GM12801 (cell line): ENCODE measurements around the gene SGCD.

Experiments
- CTCF ChIP-seq: IDR thresholded peaks from one replicate; pipeline ENCODE4 v1.5.1; 2011; ENCODE audit warnings: control low read depth; ENCODE audit not compliant: insufficient read length; ENCODE audit errors: extremely low read depth

The SGCD gene

GRCh38 chr5:156540491-156540890, 213.5 kb downstream of the SGCD start:
- TF ChIP-seq CTCF, result no peak

DNA sequence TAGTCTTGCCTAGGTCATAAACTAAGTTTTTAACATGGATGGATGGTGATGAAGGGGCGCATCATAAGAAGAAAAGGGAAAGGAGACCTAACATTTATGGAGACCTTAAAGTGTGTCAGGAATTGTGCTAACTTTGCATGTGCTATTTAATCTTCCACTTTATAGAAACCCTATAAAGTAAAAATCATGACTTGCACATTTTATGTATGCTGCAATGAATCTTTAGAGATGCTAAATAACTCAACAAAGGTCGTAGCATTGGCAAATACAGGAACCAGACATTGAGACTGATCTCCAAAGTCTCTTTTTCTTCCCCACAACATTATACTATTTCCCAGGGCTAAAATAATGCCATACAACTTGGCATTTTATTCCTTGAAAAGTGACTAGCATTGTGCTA, 214.6 kb downstream of the SGCD start:
- no peak for TF ChIP-seq CTCF

- no peak for TF ChIP-seq CTCF
Observed at GRCh38 chr5:156543348-156544145, 216.6 kb downstream of the SGCD start.

- TF ChIP-seq CTCF, result no peak
Observed at GRCh38 chr5:156552855-156553358, 225.9 kb downstream of the SGCD start.

DNA sequence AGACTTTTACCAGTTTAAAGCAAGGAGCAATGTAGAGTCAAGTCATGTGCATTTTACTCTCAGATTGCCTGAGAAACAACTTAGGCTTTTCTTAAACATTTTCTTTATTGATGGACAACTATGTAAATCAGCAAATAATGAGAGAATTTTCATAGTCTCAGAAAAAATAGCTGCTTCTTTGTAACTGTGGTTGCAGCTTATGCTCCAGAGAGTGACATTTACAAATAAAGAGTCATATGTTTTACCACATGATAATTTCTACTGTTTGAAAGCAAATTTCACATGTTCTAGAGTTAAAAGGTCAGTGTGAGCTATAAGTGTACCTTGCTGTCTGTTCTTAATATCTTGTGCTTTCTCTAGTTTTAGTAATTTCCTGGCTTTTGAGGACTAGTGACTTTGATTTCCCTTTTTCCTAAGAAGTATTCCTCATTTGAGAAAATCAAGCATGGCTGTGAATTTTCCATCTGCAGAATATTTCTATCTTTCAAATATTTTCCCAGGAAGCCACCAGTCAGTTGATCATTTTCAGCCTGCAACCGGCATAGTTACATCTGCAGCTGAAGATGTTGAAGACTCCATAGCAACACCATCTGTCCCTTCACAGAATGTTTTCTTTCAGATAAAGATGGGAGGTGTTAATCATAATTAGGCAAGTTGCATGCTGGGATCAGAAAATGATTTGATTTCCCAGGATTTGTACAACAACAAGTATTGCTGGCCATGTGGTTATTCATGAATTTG, 229.9 kb downstream of the SGCD start:
- TF ChIP-seq CTCF, result no peak

- no peak for TF ChIP-seq CTCF
Observed at GRCh38 chr5:156560002-156560401, 233.0 kb downstream of the SGCD start.

DNA sequence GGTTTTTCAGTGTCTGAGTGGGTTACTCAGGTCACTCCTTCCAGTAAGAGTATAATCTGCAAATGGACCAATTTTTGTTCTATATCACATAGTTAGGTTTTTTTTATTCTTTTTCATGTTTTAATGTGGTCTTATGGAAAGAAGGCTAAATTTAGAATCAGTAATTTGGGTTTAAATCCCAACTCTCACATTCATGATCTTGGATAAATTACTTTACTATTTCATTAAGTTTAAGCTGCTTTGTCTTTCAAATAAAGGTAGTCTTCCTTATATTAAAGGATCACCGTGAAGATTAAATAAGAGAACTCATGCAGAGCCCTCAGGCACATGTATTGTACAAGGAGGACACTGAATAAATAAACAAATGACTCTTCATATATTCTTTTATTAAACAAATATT, 234.7 kb downstream of the SGCD start:
- no peak for TF ChIP-seq CTCF
